Vagina (tissue), 2 donors: ENCODE measurements around the gene R3HDM4. TPM values are rescaled to one million over a fixed set of nuclear protein-coding genes. Genes with fewer than 3 reads are reported as not detected.

Experiments
- DNase-seq, 2 donors: peaks; one replicate each; pipeline ENCODE4 v3.0.0-alpha.2; 2017; ENCODE audit errors: extremely low spot score in 2 of 2
- H3K27ac ChIP-seq: fragments of 200-600 bp; sonication (generic); one replicate; pipeline ENCODE4 v1.5.1; 2019
- H3K27me3 ChIP-seq: fragments of 200-600 bp; sonication (generic); one replicate; pipeline ENCODE4 v1.5.1; 2019
- H3K36me3 ChIP-seq, 2 donors: fragments of 200-600 bp; sonication (generic); one replicate each; pipeline ENCODE4 v1.5.1; 2017 to 2019
- H3K4me1 ChIP-seq: fragments of 200-600 bp; sonication (generic); one replicate; pipeline ENCODE4 v1.5.1; 2019
- H3K4me3 ChIP-seq, 2 donors: fragments of 200-600 bp; sonication (generic); 1 replicate in 1 of 2; 2 replicates in 1 of 2; pipeline ENCODE4 v1.5.1; 2016 to 2019
- H3K9me3 ChIP-seq: fragments of 200-600 bp; sonication (generic); one replicate; pipeline ENCODE4 v1.5.1; 2019
- POLR2A ChIP-seq, 2 donors: fragments of 450-650 bp; IDR thresholded peaks; one replicate each; pipeline ENCODE4 v1.6.1; 2017; ENCODE audit warnings: antibody characterized with exemption in 2 of 2, mild to moderate bottlenecking in 2 of 2, moderate library complexity in 2 of 2
- POLR2AphosphoS5 ChIP-seq, 2 donors: sonication (generic); formaldehyde crosslinking; IDR thresholded peaks; one replicate each; pipeline ENCODE4 v1.9.0; 2017; ENCODE audit warnings: antibody characterized with exemption in 2 of 2, mild to moderate bottlenecking in 2 of 2, low read depth in 1 of 2; ENCODE audit not compliant: insufficient read depth in 1 of 2
- intact Hi-C: fragments of 100-400 bp; cut with DNase I; formaldehyde crosslinking; loops from one replicate; pipeline ENCODE4 v1.15.1; 2023
- total RNA-seq: library from RNA; depleted of rRNA; stranded (reverse); fragments of >200 nt; gene quantifications from one replicate; pipeline ENCODE4 v1.2.3, GENCODE V29; 2016
- TF ChIP-seq, protein P1 (sequence below), 3 experiments: fragments of 450-650 bp in 2 of 3; fragments of 200-600 bp in 1 of 3; sonication (generic) in 1 of 3; IDR thresholded peaks; one replicate each; pipeline ENCODE4 v1.5.1; 2017 to 2019; ENCODE audit warnings: antibody characterized with exemption in 3 of 3, mild to moderate bottlenecking in 2 of 3, moderate library complexity in 2 of 3

Gene R3HDM4
- total RNA-seq, 1 donor from 2014 or later: 41.3 TPM

- Histone ChIP-seq H3K36me3 (no peaks in the 10 kb centered on the region), H3K27me3 (no peaks in the 10 kb centered on the region), H3K4me3 (no peak overlapping the region), H3K27ac (no peak overlapping the region), H3K4me1 (peaks cover 42% of the 10 kb centered on the region), H3K9me3 (no peaks in the 10 kb centered on the region)
- TF ChIP-seq, protein P1, sequence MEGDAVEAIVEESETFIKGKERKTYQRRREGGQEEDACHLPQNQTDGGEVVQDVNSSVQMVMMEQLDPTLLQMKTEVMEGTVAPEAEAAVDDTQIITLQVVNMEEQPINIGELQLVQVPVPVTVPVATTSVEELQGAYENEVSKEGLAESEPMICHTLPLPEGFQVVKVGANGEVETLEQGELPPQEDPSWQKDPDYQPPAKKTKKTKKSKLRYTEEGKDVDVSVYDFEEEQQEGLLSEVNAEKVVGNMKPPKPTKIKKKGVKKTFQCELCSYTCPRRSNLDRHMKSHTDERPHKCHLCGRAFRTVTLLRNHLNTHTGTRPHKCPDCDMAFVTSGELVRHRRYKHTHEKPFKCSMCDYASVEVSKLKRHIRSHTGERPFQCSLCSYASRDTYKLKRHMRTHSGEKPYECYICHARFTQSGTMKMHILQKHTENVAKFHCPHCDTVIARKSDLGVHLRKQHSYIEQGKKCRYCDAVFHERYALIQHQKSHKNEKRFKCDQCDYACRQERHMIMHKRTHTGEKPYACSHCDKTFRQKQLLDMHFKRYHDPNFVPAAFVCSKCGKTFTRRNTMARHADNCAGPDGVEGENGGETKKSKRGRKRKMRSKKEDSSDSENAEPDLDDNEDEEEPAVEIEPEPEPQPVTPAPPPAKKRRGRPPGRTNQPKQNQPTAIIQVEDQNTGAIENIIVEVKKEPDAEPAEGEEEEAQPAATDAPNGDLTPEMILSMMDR (IDR thresholded peaks at IDR 0.05): no peak
- TF ChIP-seq POLR2A (IDR thresholded peaks at IDR 0.05): no peak
- TF ChIP-seq POLR2AphosphoS5 (IDR thresholded peaks at IDR 0.05; ENCODE audit: insufficient read depth in 1 of 2, low read depth in 1 of 2): no peak
- intact Hi-C loops: no loop called here
- no peak for DNase-seq
Observed at GRCh38 chr19:942133-942645, 29.2 kb upstream of the R3HDM4 start.

DNA sequence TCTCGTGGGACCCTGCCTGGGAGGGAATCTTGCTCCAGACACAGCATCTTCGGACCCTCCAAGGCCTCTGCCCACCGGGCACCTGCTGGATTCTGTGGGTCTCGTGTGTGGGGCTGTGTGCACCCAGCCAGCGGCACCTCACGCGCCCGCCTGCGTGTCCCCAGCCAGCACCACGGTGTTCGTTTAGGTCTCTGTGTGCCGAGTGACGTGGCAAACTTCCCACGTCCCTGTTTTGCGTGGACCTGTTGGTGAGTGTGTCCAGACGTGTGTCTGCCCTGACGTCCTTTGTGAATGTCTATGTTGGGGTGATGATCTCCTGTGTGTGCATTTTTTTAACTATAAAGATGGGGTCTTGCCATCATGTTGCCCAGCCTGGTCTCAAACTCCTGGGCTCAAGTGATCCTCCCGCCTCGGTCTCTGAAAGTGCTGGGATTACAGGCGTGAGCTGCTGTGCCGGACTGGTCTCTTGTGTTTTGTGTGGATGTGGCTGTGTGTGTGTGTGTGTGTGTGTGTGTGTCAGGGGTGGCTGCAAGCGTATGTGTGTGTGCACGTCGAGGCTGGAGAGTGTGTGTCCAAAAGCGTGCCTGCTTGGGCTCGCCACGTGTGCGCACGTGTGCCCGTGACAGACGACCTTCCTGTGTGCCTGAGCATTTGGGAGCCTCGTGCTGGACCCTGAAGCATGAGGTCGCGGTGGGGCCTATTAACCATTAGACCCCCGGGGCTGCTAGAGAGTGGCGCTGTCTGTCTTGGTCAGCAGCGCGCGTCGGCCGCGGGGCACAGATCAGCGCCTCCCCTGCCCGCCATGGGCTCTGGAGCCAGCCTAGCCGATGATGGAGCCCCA lies 28.5 kb upstream of the R3HDM4 start:
- no peaks in the 10 kb centered on the region for H3K36me3 ChIP-seq
- peak overlapping the region; percentile 79 for H3K27ac ChIP-seq
- peak overlapping the region; percentile 26 to 42 for H3K4me3 ChIP-seq
- H3K9me3 ChIP-seq: no peaks in the 10 kb centered on the region
- intact Hi-C loops: no loop called here
- peaks cover 42% of the 10 kb centered on the region for H3K4me1 ChIP-seq
- no peak for DNase-seq
- no peaks in the 10 kb centered on the region for H3K27me3 ChIP-seq
- TF ChIP-seq POLR2AphosphoS5 (IDR thresholded peaks at IDR 0.05; ENCODE audit: insufficient read depth in 1 of 2, low read depth in 1 of 2): no peak
- no peak for TF ChIP-seq POLR2A (IDR thresholded peaks at IDR 0.05)
- TF ChIP-seq, protein P1 (IDR thresholded peaks at IDR 0.05): no peak

GRCh38 chr19:940591-941291 lies 27.7 kb upstream of the R3HDM4 start:
- DNase-seq: no peak
- H3K4me1 ChIP-seq: peaks cover 44% of the 10 kb centered on the region

GRCh38 chr19:939922-940321 lies 26.9 kb upstream of the R3HDM4 start:
- Histone ChIP-seq H3K27ac (peak overlapping the region; percentile 79), H3K9me3 (no peaks in the 10 kb centered on the region), H3K4me1 (peaks cover 50% of the 10 kb centered on the region), H3K27me3 (no peaks in the 10 kb centered on the region), H3K4me3 (no peak overlapping the region), H3K36me3 (no peaks in the 10 kb centered on the region)
- TF ChIP-seq POLR2A (IDR thresholded peaks at IDR 0.05) (no peak), POLR2AphosphoS5 (IDR thresholded peaks at IDR 0.05; ENCODE audit: insufficient read depth in 1 of 2, low read depth in 1 of 2) (no peak)
- TF ChIP-seq, protein P1 (IDR thresholded peaks at IDR 0.05): no peak
- intact Hi-C loops: no loop called here
- DNase-seq: no peak

More at GRCh38 chr19:940591-941291, 27.7 kb upstream of the R3HDM4 start:
- H3K27ac ChIP-seq: peak overlapping the region; percentile 79
- no peaks in the 10 kb centered on the region for H3K36me3 ChIP-seq
- intact Hi-C loops: no loop called here
- no peaks in the 10 kb centered on the region for H3K27me3 ChIP-seq
- peak in 1 of 2 donors; percentile 29 for TF ChIP-seq POLR2AphosphoS5 (IDR thresholded peaks at IDR 0.05; ENCODE audit: insufficient read depth in 1 of 2, low read depth in 1 of 2)
- TF ChIP-seq, protein P1 (IDR thresholded peaks at IDR 0.05): no peak
- peak overlapping the region; percentile 26 to 42 for H3K4me3 ChIP-seq
- H3K9me3 ChIP-seq: no peaks in the 10 kb centered on the region
